ENCODE results near the gene CHN1.
A peak's percentile ranks its signal among the peaks of the same experiment; 100 is the strongest.

Gene CHN1

DNA sequence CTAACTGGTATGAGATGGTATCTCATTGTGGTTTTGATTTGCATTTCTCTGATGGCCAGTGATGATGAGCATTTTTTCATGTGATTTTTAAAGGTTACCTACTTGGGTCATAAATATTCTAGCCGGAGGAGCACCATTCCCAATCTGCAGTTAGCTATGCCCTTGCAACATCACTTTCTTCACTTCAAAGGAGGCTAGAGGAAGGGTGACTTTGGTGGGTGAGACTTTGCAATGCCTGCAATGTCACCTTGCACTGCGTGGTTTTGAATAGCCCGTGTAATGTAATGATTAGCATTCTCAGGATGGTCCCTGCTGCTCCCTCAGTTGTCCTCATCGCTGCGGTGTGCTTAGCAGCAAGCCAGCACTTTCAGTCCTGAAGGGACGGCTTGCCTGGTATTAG, 184.8 kb downstream of the CHN1 start:
- no peak for DNase-seq

GRCh38 chr2:174815526-174815925, 189.7 kb downstream of the CHN1 start:
- no peak for DNase-seq

- DNase-seq, result no peak
These were observed 193.1 kb downstream of the CHN1 start for GRCh38 chr2:174812037-174812436.

DNA sequence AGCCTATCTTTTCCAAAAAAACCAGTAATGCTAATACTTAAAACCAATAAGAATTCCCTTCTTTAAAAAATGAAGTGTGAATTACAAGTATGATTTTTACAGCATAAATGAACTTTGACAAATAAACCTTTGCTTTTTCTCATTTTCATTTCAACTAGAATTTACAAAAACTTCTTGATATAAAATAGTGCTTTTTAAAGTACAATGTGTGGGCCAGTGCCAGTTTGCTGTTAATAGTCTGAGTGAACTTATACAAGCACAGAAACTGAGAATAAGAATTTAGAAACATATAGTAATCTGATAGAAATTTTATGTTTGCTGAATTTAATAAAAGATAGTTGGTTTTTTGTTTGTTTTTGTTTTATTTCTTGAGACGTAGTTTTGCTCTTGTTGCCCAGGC, 197.2 kb downstream of the CHN1 start:
- DNase-seq, result no peak

DNA sequence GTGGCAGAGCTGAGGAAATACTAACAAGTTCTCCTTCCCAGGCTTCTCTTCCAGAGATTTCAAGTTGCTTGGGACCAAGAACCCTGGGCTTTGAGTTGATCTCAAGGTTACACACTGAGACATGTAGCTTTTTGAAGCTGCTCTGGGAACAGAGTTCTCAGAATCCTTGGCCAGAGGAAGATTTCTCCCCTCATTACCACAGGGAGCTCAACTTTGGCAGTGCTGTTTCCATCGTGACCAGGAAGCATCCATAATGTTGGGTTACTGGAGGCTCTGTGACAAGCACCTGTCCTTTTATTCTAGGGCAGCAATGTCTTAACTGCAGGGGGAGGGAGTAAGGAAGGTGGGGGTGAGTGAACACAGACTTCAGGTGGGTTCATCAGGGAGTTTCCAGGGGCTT, 199.4 kb downstream of the CHN1 start:
- no peak for DNase-seq

DNA sequence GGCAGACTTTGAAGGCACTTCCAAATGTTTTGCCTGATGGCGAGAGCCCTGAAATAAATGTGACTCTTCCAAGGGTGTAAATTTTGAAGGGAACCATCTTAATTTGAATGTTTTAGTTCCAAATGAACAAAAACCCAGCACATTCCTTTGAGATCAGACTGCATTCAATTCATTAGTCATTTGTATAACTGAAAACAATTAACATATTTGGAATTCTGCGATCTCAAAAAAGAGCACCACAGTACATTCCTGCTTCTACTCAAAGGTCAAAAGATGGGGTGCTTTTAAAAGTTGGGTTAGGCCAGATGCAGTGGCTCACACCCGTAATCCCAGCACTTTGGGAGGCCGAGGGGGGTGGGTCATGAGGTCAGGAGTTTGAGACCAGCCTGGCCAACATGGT, 202.7 kb downstream of the CHN1 start:
- no peak for DNase-seq

DNA sequence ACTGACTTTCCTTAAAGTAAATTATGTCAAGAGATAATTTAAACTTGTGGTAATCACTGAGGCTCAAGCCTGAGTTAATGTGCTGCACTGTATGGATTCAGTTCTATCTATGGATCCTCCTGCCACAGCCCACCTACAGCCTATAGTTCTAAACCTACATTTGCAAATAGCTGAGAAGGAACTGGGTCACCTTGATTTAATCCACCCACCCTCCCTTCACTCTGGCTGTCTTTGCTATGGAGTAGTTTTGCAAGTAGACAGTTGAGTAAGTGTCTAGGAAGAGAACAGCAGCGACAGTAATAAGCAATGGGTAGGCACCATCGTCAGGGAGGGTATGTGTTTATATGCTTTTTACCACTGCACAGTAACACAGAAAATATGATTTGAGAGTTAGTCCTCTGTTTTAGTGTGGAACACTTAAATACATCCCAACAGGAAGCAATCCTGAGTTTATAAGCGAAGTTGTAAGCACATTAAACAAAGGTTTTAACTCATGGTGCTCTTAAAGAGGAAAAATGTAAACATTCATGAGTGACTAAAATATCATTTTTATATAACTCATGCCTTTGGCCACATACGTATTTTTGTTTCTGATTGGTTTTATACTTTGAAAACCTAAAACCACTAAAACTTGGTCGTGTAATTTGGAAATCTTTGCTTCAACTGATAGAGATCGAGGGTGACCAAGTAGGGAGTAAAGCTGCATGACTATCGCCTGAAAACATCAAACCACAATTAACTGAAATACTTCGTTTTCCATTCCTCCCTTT, 204.6 kb downstream of the CHN1 start:
- DNase-seq, result no peak

DNA sequence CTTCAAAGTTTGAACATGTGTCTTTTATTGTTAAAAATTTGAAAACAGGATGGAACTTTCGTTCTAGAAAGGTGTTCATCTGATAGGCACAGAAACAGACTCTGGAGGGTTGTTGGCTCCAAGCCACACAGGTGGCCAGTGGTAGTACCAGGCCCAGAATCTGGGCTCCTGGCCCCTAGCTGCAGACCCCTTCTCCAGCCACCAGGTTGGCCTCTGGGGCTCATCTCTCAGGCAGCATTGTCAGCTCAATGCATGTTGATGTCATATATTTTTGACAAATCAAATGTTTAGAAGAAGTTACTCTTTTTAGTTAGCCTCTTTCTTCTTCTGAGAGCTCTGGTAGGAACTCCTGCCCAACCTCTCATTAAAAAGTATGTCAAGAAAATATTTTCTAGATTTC, 206.4 kb downstream of the CHN1 start:
- no peak for DNase-seq

- no peak for DNase-seq
These were observed 207.4 kb downstream of the CHN1 start for GRCh38 chr2:174797781-174798276.

- DNase-seq, result no peak
These were observed 208.8 kb downstream of the CHN1 start for GRCh38 chr2:174796319-174796771.

GRCh38 chr2:174794851-174795374, 210.3 kb downstream of the CHN1 start:
- DNase-seq, result no peak

- no peak for DNase-seq
These were observed 212.7 kb downstream of the CHN1 start for GRCh38 chr2:174792309-174793025.

DNA sequence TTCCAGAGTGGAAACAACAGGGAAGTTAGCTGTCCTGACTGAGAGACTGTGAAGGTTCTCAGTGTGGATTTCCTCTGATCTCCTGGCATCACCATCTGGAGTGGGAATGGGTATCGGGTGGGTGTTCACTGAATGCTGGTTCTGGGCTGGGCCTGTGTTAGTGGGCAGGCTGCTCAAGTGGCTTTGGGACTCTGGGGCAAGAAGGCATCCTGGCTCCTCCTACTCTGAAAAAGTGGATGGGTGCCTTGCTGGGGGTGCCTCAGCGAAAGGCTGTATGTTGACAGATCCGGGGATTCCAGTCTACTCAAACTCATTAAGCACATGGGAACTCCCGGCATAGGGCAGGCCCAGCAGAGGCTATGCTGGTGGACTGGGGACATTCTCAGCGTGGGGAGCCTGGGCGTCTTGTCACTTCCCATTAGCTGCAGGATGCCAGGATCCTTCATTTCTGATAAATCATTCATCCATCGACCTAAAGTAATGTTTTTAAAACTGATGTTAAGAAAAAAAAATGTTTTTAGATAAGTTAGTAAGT, 213.4 kb downstream of the CHN1 start:
- DNase-seq, result no peak

DNA sequence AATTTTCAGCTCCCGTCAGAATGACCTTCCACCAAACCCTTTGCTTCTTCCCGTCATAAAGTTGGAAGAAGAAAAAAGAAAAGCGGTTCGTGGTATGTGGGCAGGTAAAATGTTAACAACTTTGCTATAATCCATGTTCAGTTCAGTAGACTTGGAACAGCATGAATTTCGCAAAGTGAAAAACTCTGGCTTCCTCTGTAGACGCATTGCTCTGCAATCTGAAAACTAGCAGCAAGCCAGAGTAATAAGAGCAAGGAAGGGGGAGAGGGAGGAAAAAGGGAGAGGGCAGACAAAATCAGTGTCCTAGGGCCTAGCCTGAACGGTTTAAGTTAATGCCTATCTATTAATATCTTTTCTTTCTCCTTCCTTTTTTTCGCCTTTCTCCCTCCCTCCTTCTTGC, 214.2 kb downstream of the CHN1 start:
- DNase-seq, result no peak

DNA sequence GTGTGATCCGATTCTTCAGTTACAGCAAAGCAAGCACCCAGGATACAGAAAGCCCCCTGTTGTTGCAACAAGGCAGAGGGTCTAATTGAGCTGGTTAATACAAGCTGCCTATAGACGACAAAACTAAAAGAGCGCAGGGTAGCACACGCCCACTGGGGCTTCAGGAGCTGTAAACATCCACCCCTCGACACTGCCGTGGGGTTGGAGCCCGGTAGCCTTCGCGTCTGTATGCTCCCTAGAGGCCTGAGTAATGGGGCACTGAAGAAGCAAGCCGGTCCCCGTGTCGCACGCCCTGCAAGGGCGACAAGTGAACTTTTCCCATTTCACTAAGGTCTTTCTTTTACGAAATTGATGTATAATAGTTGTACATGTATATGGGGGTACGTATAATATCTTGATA, 216.2 kb downstream of the CHN1 start:
- no peak for DNase-seq

DNA sequence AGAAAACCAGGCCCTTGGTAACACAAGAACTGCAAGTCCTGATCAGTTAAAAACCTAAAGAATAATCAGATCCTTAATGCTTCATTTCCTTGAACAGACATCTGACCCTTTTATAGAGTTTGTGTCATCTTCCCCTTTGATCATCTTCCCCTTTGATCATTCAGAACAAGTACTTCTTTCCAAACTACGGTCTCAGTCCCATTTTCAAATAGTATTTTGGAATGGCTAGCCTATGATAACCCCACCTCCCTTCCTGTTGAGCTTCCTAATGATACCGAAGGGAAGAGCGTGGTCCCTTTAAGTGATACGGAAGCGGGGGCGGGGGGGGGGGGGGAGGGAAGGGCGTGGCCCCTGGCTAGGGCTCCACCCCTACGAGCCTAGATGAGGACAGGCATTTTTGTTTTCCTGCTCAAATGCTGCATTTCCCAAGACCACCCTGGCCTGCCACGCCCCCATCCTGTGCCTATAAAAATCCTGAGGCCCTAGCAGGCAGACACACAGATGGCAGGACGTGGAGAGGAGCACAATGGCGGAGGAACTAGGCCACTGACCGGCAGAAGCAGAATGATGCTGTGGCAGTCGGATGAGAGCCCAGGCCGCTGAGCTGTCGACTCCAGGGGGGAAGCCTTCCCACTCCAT, 216.8 kb downstream of the CHN1 start:
- DNase-seq, result peak in 1 of 2 donors; percentile 29

- DNase-seq, result peak in 1 of 2 donors; percentile 8
These were observed 217.5 kb downstream of the CHN1 start for GRCh38 chr2:174787487-174788205.

GRCh38 chr2:174786066-174786725, 219.0 kb downstream of the CHN1 start:
- DNase-seq, result no peak

GRCh38 chr2:174785481-174785880, 219.7 kb downstream of the CHN1 start:
- DNase-seq, result no peak

GRCh38 chr2:174784909-174785308, 220.3 kb downstream of the CHN1 start:
- no peak for DNase-seq

DNA sequence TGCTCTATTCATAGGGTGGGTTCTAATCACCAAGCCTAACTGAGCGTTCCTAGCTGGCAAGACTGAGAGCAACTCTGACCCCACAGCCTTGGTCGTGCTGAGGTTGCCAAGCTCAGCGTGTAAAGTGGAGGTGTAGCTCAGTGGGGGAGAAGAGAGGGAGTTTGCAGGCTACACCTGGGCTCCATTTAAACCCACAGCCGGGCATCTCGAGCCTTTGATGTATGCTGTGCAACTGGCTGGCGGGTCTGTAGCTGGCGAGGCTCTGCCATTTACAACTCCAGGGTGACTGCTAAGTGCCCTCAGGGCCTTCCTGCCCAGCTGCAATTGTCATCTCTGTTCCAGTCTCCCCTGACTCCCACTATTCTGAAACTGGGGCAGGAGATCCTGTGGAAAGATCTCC, 220.9 kb downstream of the CHN1 start:
- DNase-seq, result no peak

DNA sequence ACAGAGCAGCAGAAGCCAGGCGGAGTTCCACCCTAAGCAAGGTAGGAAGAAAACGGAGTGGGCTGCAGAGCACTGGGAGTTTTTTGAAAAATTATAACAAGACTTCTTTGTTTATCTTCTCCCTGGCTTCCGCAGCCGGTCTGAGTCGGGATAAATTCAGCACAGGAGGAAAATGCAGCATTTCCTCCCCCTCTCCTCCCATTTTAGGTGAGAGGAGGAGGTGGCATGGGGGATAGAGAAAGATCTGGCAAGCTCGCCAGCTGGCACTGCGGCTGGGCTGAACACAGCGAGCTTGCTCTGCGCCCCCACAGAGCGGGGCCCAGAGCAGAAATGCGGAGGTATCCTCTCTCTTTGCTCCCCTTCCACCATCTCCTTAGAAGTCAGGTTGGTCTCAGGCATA, 223.2 kb downstream of the CHN1 start:
- DNase-seq, result no peak

Data from CD4-positive, alpha-beta T cell treated with Interferon alpha-2 for 1 hour (primary cell).